Endothelial cell of umbilical vein (primary cell): ENCODE results near the gene DNMT3L. TPM values are rescaled to one million over a fixed set of nuclear protein-coding genes. Genes with fewer than 3 reads are reported as not detected.

Experiments
- BruUV-seq: library from RNA; stranded (reverse); fragments of 400-500 nt; replicated peaks from 2 replicates; lab custom pipeline; 2021; lab: Mats Ljungman, UMichigan
- CTCF ChIA-PET: fragments of 300-600, 350-600 bp; sonication (Branson Sonifier 250); formaldehyde crosslinking; loops from one replicate; lab custom pipeline; 2021; ENCODE audit warnings: antibody characterized with exemption, inconsistent platforms; lab: Charles Lee
- POLR2A ChIA-PET: fragments of 300-600, 350-600 bp; sonication (Branson Sonifier 250); formaldehyde crosslinking; loops from one replicate; lab custom pipeline; 2021; ENCODE audit warnings: antibody characterized with exemption, inconsistent platforms; lab: Charles Lee
- DNase-seq: peaks from one replicate; pipeline ENCODE4 v3.0.0-alpha.2; 2011; ENCODE audit warnings: low read depth, low spot score
- FAIRE-seq: peaks from 2 replicates; lab custom pipeline; 2011; peaks lifted over from hg19 to GRCh38; lab: Jason Lieb, UNC
- H2AFZ ChIP-seq: 2 replicates; pipeline ENCODE4 v1.6.0; 2012; ENCODE audit warnings: low read depth, low read length, control low read depth, inconsistent platforms
- H3K27ac ChIP-seq: 2 replicates; pipeline ENCODE4 v1.5.1; 2011; ENCODE audit warnings: low read depth, mild to moderate bottlenecking, control low read depth, low read length, moderate library complexity; ENCODE audit not compliant: insufficient read depth
- H3K27me3 ChIP-seq, 2 experiments: 2 replicates each; pipeline versions ENCODE4 v1.6.0 to v1.6.1; 2011; ENCODE audit warnings: low read length in 2 of 2, mixed read lengths in 1 of 2; ENCODE audit not compliant: control insufficient read depth in 2 of 2, insufficient read depth in 2 of 2
- H3K36me3 ChIP-seq, 2 experiments: 2 replicates in 1 of 2; 3 replicates in 1 of 2; pipeline ENCODE4 v1.5.1; 2011; ENCODE audit warnings: low read length in 2 of 2, mild to moderate bottlenecking in 1 of 2, moderate library complexity in 1 of 2; ENCODE audit not compliant: control insufficient read depth in 2 of 2, insufficient read depth in 2 of 2; ENCODE audit errors: extremely low read depth in 1 of 2
- H3K4me1 ChIP-seq: 3 replicates; pipeline ENCODE4 v1.5.1; 2011; ENCODE audit warnings: mild to moderate bottlenecking, low read length; ENCODE audit not compliant: control insufficient read depth, insufficient read depth; ENCODE audit errors: extremely low read depth
- H3K4me2 ChIP-seq: 2 replicates; pipeline ENCODE4 v1.6.1; 2011; ENCODE audit warnings: low read length, control low read depth, mixed read lengths; ENCODE audit not compliant: insufficient read depth
- H3K4me3 ChIP-seq, 3 experiments: fragments of 200-600 bp in 1 of 3; sonication (generic), shearing (Covaris generic) in 1 of 3; replicated peaks in 1 of 3; 2 replicates each; pipeline ENCODE4 v1.5.1; 2011 to 2016; ENCODE audit warnings: control low read depth in 3 of 3, low read length in 3 of 3, mild to moderate bottlenecking in 2 of 3, inconsistent platforms in 1 of 3, low read depth in 1 of 3, moderate library complexity in 1 of 3; ENCODE audit not compliant: insufficient read depth in 1 of 3
- H3K79me2 ChIP-seq: 2 replicates; pipeline ENCODE4 v1.6.0; 2012; ENCODE audit warnings: low read length, inconsistent platforms; ENCODE audit not compliant: control insufficient read depth, insufficient read depth
- H3K9ac ChIP-seq: replicated peaks from 2 replicates; pipeline ENCODE3; 2011; ENCODE audit warnings: low read length, control low read depth; ENCODE audit not compliant: insufficient read depth; ENCODE audit errors: extremely low read depth
- H3K9me1 ChIP-seq: replicated peaks from 3 replicates; pipeline ENCODE4 v1.6.0; 2011; ENCODE audit warnings: mild to moderate bottlenecking, low read length; ENCODE audit not compliant: control insufficient read depth, insufficient read depth; ENCODE audit errors: extremely low read depth
- H3K9me3 ChIP-seq: replicated peaks from 2 replicates; pipeline ENCODE4 v1.5.1; 2012; ENCODE audit warnings: low read length, inconsistent platforms; ENCODE audit not compliant: control insufficient read depth, insufficient read depth
- H4K20me1 ChIP-seq: replicated peaks from 2 replicates; pipeline ENCODE3; 2011; ENCODE audit warnings: mild to moderate bottlenecking, low read length; ENCODE audit not compliant: control insufficient read depth, insufficient read depth; ENCODE audit errors: extremely low read depth
- EZH2 ChIP-seq: IDR thresholded peaks from 2 replicates; pipeline ENCODE4 v1.6.1; 2012; ENCODE audit warnings: borderline replicate concordance, low read depth, mild to moderate bottlenecking, moderate library complexity, low read length, inconsistent platforms; ENCODE audit not compliant: severe bottlenecking
- FOS ChIP-seq: IDR thresholded peaks from 2 replicates; pipeline ENCODE4 v1.6.1; 2011; ENCODE audit warnings: mild to moderate bottlenecking, low read length, moderate library complexity, borderline replicate concordance; ENCODE audit not compliant: insufficient read depth
- GATA2 ChIP-seq: IDR thresholded peaks from 2 replicates; pipeline ENCODE4 v1.7.0; 2011; ENCODE audit warnings: low read depth, mild to moderate bottlenecking, moderate library complexity, mixed read lengths, low read length; ENCODE audit not compliant: insufficient read length, insufficient read depth
- JUN ChIP-seq: IDR thresholded peaks from 2 replicates; pipeline ENCODE4 v1.6.1; 2011; ENCODE audit warnings: borderline replicate concordance, low read depth; ENCODE audit not compliant: insufficient read length, insufficient read depth
- MYC ChIP-seq: IDR thresholded peaks from one replicate; pipeline ENCODE4 v1.6.1; 2011; ENCODE audit warnings: mild to moderate bottlenecking, low read depth, low read length
- POLR2A ChIP-seq: IDR thresholded peaks from 2 replicates; pipeline ENCODE4 v1.6.1; 2012; ENCODE audit warnings: low read depth, mild to moderate bottlenecking, control low read depth, low read length
- POLR2AphosphoS5 ChIP-seq: IDR thresholded peaks from 2 replicates; pipeline ENCODE4 v1.6.1; 2012; ENCODE audit warnings: low read depth, mild to moderate bottlenecking, control low read depth, low read length, moderate library complexity; ENCODE audit not compliant: insufficient read depth
- dilution Hi-C: fragments of 300-500 bp; cut with MboI; formaldehyde crosslinking; loops from one replicate; pipeline ENCODE4 v1.15.0; 2019; ENCODE audit warnings: low sequenced_read_pairs; ENCODE audit not compliant: extremely low pct_ligation_motif_present
- intact Hi-C: fragments of 100-400 bp; cut with micrococcal nuclease; formaldehyde crosslinking; loops from one replicate; pipeline ENCODE4 v1.10.0; 2022
- polyA plus RNA-seq, 4 experiments: library from polyadenylated mRNA; depleted of rRNA in 3 of 4; stranded (reverse) in 3 of 4; unstranded in 1 of 4; fragments of >200 nt; gene quantifications; 2 replicates each; pipeline versions ENCODE4 v1.2.1 to v1.2.3, GENCODE V29; 2011 to 2012; ENCODE audit warnings: missing spikeins in 1 of 4
- total RNA-seq: library from RNA; stranded (reverse); gene quantifications from 2 replicates; pipeline ENCODE4 v1.2.3, GENCODE V29; 2021
- TF ChIP-seq, protein P1 (sequence below), 2 donors: IDR thresholded peaks; 1 replicate in 1 of 2; 2 replicates in 1 of 2; pipeline ENCODE4 v1.5.1; 2011; ENCODE audit warnings: low read length in 2 of 2, mild to moderate bottlenecking in 2 of 2, moderate library complexity in 2 of 2, control low read depth in 1 of 2, inconsistent platforms in 1 of 2, low read depth in 1 of 2; ENCODE audit not compliant: insufficient read depth in 1 of 2; ENCODE audit errors: extremely low read depth in 1 of 2
- TF ChIP-seq, protein P2 (sequence below): IDR thresholded peaks from 2 replicates; pipeline ENCODE4 v1.6.1; 2011; ENCODE audit not compliant: insufficient read depth, insufficient read length

The DNMT3L gene
- total and polyA plus RNA-seq, 2 donors (not counting 3 experiments of a cell fraction or from before 2014, with no cell fraction given): not detected

DNA sequence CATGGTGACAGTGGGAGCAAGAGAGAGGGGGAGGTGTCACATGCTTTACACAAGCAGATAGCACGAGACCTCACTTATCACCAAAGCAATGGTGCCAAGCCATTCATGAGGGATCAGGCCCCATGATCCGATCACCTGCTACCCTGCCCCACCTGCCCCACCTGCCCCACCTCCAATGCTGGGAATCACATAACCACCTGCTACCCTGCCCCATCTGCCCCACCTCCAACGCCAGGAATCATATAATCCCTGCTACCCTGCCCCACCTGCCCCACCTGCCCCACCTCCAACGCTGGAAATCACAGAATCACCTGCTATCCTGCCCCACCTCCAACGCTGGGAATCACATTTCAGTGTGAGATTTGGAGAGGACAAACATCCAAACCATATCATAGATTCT lies 13.3 kb upstream of the DNMT3L start:
- Histone ChIP-seq H3K36me3 (no peaks in the 10 kb centered on the region), H3K4me1 (no peaks in the 10 kb centered on the region), H3K79me2 (no peaks in the 10 kb centered on the region), H4K20me1 (no peaks in the 10 kb centered on the region), H2AFZ (no peak overlapping the region), H3K4me3 (no peak overlapping the region), H3K4me2 (no peak overlapping the region), H3K9ac (no peak overlapping the region), H3K27me3 (no peaks in the 10 kb centered on the region), H3K9me1 (no peaks in the 10 kb centered on the region), H3K9me3 (no peaks in the 10 kb centered on the region), H3K27ac (no peak overlapping the region)
- TF ChIP-seq POLR2A: no peak
- TF ChIP-seq JUN: no peak
- ChIA-PET POLR2A (no interaction called here), CTCF (no interaction called here)
- FAIRE-seq (no peak), DNase-seq (no peak)
- no TSS peak for BruUV-seq
- intact Hi-C loops: no loop called here
- dilution Hi-C loops: no loop called here

DNA sequence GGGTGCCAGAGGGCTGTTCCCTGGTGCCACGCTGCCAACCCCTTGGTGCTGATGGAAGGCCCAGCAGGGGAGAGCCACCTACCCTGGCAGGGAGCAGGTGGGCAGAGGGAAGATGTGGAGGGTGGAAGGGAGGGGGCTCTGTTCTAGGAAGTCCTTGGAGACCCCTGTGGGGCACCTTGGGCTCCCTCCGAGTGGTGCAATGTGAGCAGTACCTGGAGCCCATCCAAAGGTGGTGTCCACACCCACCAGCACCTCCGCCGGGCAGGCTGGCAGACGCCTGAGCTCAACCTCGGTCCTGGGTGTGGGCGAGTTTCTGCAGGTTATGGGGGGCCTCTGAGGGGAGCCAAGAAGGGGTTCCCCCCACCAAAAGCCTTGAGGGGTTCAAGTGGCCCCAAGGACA lies 11.3 kb upstream of the DNMT3L start:
- Histone ChIP-seq H3K4me3 (no peak overlapping the region), H3K9me3 (no peaks in the 10 kb centered on the region), H3K27me3 (no peaks in the 10 kb centered on the region), H3K27ac (no peak overlapping the region), H3K36me3 (no peaks in the 10 kb centered on the region), H2AFZ (no peak overlapping the region), H3K9me1 (no peaks in the 10 kb centered on the region), H4K20me1 (no peaks in the 10 kb centered on the region), H3K9ac (no peak overlapping the region), H3K4me1 (no peaks in the 10 kb centered on the region), H3K79me2 (no peaks in the 10 kb centered on the region), H3K4me2 (no peak overlapping the region)
- FAIRE-seq (no peak), DNase-seq (no peak)
- CTCF ChIA-PET: interaction anchor here (1.4 kb wide), 1 partner anchor 25 kb away, joined by 5 read pairs; no protein-coding TSS in a partner anchor
- BruUV-seq: no TSS peak
- POLR2A ChIA-PET: no interaction called here
- dilution Hi-C loops (no loop called here), intact Hi-C loops (no loop called here)
- TF ChIP-seq POLR2A (no peak), JUN (no peak), GATA2 (no peak), EZH2 (no peak), FOS (no peak), MYC (no peak), POLR2AphosphoS5 (no peak)
- TF ChIP-seq, protein P1, sequence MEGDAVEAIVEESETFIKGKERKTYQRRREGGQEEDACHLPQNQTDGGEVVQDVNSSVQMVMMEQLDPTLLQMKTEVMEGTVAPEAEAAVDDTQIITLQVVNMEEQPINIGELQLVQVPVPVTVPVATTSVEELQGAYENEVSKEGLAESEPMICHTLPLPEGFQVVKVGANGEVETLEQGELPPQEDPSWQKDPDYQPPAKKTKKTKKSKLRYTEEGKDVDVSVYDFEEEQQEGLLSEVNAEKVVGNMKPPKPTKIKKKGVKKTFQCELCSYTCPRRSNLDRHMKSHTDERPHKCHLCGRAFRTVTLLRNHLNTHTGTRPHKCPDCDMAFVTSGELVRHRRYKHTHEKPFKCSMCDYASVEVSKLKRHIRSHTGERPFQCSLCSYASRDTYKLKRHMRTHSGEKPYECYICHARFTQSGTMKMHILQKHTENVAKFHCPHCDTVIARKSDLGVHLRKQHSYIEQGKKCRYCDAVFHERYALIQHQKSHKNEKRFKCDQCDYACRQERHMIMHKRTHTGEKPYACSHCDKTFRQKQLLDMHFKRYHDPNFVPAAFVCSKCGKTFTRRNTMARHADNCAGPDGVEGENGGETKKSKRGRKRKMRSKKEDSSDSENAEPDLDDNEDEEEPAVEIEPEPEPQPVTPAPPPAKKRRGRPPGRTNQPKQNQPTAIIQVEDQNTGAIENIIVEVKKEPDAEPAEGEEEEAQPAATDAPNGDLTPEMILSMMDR (IDR thresholded peaks at IDR 0.05; ENCODE audit: extremely low read depth in 1 of 2, insufficient read depth in 1 of 2, low read depth in 1 of 2, low read length in 2 of 2): no peak
- TF ChIP-seq, protein P2, sequence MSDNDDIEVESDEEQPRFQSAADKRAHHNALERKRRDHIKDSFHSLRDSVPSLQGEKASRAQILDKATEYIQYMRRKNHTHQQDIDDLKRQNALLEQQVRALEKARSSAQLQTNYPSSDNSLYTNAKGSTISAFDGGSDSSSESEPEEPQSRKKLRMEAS: no peak
